Amniotic stem cell (primary cell): ENCODE results near the gene BBS7.
A peak's percentile ranks its signal among the peaks of the same experiment; 100 is the strongest.

Source experiments
- DNase-seq: peaks from one replicate; lab custom pipeline; 2025; lab: John Stamatoyannopoulos, UW

BBS7 gene, protein sequence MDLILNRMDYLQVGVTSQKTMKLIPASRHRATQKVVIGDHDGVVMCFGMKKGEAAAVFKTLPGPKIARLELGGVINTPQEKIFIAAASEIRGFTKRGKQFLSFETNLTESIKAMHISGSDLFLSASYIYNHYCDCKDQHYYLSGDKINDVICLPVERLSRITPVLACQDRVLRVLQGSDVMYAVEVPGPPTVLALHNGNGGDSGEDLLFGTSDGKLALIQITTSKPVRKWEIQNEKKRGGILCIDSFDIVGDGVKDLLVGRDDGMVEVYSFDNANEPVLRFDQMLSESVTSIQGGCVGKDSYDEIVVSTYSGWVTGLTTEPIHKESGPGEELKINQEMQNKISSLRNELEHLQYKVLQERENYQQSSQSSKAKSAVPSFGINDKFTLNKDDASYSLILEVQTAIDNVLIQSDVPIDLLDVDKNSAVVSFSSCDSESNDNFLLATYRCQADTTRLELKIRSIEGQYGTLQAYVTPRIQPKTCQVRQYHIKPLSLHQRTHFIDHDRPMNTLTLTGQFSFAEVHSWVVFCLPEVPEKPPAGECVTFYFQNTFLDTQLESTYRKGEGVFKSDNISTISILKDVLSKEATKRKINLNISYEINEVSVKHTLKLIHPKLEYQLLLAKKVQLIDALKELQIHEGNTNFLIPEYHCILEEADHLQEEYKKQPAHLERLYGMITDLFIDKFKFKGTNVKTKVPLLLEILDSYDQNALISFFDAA

GRCh38 chr4:121869841-121870822 lies at the start of gene BBS7:
Gene BBS7, minus strand, starts transcription at chr4:121870474. Its CDS starts 161 bp downstream, at chr4:121870313.
- DNase-seq, result peak; percentile 94

DNA sequence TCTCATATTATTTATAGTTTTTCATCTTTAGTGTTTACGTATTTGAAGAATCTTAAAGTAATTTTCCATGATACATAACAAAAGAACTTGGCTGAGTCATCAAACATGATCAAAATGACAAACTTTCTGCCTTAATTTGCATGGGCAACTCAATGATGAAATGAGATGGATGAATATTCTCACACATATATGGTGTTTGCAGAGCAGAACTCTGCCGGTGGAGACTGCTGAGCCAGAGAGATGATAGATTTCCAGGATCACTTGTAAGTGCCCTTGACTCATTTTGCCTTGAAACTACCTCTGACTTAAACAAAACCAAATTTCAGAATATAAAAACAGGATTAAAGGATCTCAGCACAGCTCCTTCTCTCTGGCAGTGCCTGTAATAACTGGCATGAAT lies 43.4 kb upstream of the BBS7 start:
- DNase-seq, result no peak

DNA sequence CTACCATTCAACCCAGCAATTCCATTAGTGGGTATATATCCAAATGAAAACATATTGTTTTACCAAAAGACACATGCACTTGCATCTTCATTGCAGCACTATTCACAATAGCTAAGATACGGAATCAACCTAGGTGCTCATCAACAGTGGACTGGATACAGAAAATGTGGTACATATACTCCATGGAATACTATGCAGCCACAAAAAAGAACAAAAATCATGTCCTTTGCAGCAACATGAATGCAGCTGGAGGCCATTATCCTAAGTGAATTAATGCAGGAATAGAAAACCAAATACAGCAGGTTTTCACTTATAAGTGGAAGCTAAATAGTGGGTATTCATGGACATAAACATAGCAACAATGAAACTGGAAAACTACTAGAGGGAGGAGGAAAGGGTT lies 38.1 kb upstream of the BBS7 start:
- DNase-seq, result no peak

GRCh38 chr4:121900132-121900983 lies 30.1 kb upstream of the BBS7 start:
- DNase-seq, result peak; percentile 10

GRCh38 chr4:121898150-121898549 lies 27.9 kb upstream of the BBS7 start:
- no peak for DNase-seq

DNA sequence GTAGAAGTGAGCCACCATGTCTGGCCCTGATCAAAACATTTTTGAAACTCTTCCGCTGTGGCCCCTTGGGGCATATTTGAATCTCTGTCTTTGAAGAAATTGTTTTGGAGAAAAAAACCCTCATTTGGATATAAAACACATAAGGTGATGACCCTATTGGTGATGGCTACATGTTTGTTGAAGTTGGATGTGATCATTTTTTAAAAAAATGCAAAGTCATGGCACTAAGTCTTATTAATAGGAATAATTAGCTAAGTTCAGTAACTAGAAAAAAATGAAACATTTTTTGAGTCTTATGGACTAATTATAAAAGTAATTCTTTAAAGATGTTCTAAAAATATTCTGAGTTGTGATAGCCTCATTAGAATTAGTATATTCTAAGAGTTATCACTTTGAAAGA lies 17.9 kb upstream of the BBS7 start:
- DNase-seq, result no peak

DNA sequence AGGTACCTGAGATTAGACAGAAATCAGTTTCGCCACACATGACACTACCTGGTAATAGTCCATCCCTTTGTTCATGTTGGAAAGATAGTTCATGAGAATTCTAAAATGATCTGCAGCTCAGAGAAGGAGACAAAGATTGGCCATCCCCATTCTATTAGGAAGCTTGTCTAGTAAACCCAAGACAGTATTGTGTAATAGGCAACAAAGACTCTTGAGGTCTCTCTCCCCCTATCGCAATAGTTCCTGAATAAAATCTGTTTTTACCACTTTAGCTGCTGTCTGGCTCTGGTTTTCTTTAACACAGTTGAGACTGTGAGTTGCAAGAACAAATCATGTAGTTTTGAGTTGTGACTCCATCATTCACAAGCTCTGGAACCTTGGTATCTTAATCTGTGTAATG lies 14.8 kb upstream of the BBS7 start:
- DNase-seq, result no peak

GRCh38 chr4:121881158-121881557 lies 10.9 kb upstream of the BBS7 start:
- no peak for DNase-seq

DNA sequence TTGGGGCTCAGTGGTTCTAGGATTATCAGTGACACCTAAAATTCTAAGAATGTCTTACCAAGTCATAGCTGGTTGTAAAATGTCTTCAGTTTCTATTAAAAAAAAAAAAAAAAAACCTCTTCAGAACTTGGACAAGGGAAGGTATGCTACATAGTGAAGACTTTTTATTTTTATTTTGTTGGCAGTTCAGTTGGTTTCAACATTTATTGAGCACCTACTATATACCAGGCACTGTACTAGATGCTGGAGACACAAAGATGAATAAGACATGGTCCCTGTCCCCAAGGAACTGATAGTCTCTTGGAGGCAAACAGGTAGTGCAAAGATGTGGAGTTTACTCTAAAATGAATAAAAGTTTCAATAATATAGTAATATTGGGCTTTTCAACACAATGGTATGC lies 8.9 kb upstream of the BBS7 start:
- DNase-seq, result no peak

DNA sequence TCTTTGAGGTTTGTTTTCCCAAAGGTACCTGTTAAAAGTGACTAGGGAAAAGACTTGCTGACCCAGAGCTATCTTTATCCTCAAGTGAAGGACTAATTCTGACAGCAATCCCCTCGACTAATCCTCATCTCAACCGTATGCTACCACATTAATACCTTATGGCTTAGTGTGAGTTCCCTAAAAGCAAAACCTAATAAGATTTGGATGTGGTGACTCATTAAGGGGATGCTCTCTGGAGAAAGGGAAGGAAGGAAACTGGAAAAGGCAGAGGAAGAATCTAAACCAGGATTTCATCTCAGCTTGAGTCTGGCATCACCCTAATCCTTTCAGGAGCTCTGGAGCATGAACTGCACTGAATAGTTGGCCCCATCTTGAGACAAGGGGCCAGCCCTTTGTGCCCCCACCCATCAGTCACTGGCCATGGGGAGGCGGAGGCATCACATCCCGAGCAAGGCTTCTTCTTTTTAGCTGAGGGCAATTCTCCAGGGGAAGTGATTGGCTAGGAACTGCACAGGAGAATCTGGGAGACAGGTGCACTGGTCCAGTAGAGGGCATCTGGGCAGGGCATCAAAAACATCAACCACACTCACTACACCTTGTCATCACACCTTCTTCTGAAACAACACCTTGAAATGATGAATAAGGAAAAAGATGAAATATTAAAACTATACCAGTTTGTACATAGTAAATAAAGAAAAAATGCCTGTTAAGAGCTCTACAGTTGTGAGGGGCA lies 6.9 kb upstream of the BBS7 start:
- DNase-seq, result no peak

GRCh38 chr4:121876070-121876469 lies 5.8 kb upstream of the BBS7 start:
- no peak for DNase-seq

DNA sequence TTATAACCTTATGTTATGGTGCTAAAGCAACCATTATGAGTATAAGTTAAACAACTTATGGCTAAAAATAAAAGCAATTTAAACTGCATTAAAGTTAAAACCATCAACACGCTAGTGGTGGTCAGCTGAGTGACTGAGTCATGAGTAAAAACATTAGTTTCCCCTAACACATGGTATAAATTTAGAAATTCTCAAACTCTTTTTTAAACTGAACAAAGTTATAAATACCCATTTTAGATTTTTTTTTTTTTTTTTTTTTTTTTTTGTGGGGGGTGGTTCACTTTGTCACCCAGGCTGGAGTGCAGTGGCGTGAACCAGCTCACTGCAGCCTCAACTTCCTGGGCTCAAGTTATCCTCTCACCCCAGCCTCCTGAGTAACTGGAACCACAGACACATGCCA lies 5.4 kb upstream of the BBS7 start:
- DNase-seq, result no peak

DNA sequence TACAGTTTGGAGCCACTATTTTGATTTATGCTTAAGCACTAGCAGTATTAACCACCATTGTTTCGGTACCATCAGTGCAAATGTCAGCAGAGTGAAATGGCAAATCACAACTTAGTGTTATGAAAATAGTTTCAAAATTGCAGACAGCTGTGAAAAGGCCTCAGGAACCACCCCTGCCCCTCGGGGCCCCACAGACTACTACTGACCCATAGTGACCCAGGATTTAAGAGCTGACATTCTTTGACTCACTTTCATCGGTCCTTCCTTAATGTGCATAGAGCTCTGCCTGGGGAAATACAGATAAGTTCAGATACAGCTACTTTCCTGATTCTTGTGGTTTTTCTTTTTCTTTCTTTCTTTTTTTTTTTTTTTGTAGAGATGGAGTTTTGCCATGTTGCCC lies 3.3 kb upstream of the BBS7 start:
- DNase-seq, result no peak

- DNase-seq, result no peak
Observed at GRCh38 chr4:121863799-121864198, 6.5 kb downstream of the BBS7 start.

- no peak for DNase-seq
Observed at GRCh38 chr4:121861426-121861825, 8.8 kb downstream of the BBS7 start.

- DNase-seq, result no peak
Observed at GRCh38 chr4:121860121-121860520, 10.2 kb downstream of the BBS7 start.

DNA sequence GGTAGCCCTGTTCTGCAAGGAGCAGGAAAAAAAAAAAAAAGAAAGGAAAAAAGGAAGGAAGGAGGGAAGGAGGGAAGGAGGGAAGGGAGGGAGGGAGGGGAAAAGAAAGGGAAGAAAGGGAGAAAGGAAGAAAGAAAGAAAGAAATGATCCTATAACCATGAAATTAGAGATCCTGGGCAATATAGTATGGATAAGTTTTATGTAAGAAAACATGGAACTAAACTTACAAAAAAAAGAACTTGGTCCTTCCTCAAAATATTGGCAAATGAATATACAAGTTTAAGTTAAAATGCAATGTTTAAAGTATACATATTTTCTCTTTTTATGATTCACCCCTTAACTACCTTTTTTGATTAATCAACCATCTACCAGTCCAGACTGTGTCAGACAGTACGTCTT lies 18.9 kb downstream of the BBS7 start:
- DNase-seq, result no peak

GRCh38 chr4:121846662-121847061 lies 23.6 kb downstream of the BBS7 start:
- no peak for DNase-seq

DNA sequence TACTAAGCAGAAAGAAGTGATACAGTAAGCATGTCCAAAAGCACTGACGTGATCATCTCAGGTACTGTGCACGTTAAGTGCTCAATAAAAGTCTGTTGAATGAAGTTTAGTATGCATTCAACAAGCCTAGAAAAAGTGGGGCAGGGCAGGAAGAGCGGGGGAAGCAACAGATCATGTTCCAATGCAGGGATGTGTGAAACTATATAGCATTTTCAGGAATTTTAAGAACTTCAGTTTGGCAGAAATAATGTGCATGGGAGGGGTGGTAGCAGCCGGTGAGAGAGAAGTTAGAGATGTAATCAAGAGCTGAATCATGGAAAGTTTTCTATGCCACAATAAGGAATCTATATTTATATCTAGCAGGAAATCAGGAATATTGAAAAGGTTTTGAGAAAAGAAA lies 27.4 kb downstream of the BBS7 start:
- no peak for DNase-seq

DNA sequence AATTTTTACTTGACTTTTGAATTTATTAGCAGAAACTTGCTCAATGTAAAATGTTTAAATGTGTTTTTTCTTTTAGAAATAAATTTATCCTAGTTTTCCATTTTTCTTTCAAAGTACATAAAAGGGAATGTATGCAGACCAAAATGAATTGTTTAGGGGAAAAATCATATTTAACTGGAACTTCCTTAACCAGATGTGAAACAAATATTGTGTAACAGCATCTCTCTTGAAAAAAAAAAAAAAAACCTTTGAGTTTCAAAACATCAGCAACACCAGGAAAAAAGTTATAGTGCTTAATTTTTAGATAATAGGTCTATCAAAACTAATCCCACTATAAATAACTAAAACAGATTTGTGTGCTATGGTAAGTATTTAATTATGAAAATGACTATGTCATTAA lies 32.1 kb downstream of the BBS7 start:
- no peak for DNase-seq

DNA sequence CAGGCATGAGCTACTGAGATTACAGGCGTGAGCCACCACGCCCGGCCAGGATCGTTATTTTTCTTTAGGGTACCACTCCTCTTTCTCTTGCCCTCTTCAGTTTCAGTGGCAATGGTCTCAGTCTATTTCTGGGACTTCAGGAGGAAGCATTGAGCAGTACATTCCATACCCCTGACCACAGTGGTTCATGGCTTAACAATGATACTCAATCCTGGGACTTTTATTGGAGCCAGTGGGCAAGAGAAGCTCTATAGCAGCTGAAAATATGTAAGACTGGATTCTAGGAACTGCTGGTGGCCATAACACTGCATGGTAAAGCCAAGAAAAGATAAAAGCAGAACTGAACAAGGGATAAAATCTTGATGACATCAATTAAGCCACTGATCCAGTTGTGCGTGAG lies 40.8 kb downstream of the BBS7 start:
- no peak for DNase-seq
